ENCODE measurements around the gene AKT2.

- TF ChIP-seq, protein P1, sequence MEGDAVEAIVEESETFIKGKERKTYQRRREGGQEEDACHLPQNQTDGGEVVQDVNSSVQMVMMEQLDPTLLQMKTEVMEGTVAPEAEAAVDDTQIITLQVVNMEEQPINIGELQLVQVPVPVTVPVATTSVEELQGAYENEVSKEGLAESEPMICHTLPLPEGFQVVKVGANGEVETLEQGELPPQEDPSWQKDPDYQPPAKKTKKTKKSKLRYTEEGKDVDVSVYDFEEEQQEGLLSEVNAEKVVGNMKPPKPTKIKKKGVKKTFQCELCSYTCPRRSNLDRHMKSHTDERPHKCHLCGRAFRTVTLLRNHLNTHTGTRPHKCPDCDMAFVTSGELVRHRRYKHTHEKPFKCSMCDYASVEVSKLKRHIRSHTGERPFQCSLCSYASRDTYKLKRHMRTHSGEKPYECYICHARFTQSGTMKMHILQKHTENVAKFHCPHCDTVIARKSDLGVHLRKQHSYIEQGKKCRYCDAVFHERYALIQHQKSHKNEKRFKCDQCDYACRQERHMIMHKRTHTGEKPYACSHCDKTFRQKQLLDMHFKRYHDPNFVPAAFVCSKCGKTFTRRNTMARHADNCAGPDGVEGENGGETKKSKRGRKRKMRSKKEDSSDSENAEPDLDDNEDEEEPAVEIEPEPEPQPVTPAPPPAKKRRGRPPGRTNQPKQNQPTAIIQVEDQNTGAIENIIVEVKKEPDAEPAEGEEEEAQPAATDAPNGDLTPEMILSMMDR (IDR thresholded peaks at IDR 0.05): no peak
- TF ChIP-seq POLR2A (IDR thresholded peaks at IDR 0.05): no peak
- TF ChIP-seq EP300 (IDR thresholded peaks at IDR 0.05): no peak
- TF ChIP-seq POLR2AphosphoS5 (IDR thresholded peaks at IDR 0.05): no peak
Measured at GRCh38 chr19:40269216-40269940, 15.8 kb downstream of the AKT2 start.

All from gastroesophageal sphincter (tissue), 3 donors.